Measurements from ENCODE around the gene GAK. TPM values are rescaled to one million over a fixed set of nuclear protein-coding genes. Genes with fewer than 3 reads are reported as not detected.

The GAK gene
- polyA plus RNA-seq, 1 donor from 2014 or later = 58.8 TPM

DNA sequence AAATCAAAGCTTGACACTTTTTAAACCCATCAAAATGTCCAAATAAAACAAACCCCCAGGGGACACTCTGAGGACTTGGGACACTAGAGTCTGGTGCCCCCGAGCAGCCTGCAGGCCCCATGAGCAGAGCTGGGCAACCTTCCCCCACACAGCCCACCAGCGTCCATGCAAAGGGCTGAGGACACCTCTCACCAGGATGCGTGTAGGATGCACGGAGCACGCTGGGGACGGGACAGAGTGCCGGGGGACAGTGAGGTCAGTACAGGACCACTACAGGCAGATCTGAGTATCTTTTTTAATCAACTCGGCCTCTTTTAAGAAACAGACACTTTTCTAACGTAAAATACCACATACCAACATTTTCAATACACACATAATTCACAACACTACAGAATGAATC is 6.9 kb downstream of the GAK start:
- no peak overlapping the region for H3K9ac ChIP-seq (ENCODE audit: low read length)
- H3K27ac ChIP-seq (ENCODE audit: low read length) = no peak overlapping the region
- no peaks in the 10 kb centered on the region for H3K9me3 ChIP-seq (ENCODE audit: low read length)
- H3K27me3 ChIP-seq (ENCODE audit: insufficient read depth, low read depth, low read length) = no peaks in the 10 kb centered on the region
- no peaks in the 10 kb centered on the region for H4K20me1 ChIP-seq (ENCODE audit: insufficient read depth)
- TF ChIP-seq POLR2AphosphoS5 (IDR thresholded peaks at IDR 0.05) = no peak
- no peak for TF ChIP-seq MXI1 (conservative IDR thresholded peaks at IDR 0.05; ENCODE audit: poor library complexity, severe bottlenecking)
- TF ChIP-seq EP300 (conservative IDR thresholded peaks at IDR 0.05; ENCODE audit: poor library complexity, severe bottlenecking) = no peak
- TF ChIP-seq EZH2 (IDR thresholded peaks at IDR 0.05; ENCODE audit: borderline replicate concordance, insufficient read depth, low read length, poor library complexity, severe bottlenecking) = no peak
- TF ChIP-seq RAD21 (conservative IDR thresholded peaks at IDR 0.05) = no peak
- no peak for TF ChIP-seq TAF1 (IDR thresholded peaks at IDR 0.05; ENCODE audit: low read depth)
- TF ChIP-seq SMC3 (conservative IDR thresholded peaks at IDR 0.05; ENCODE audit: poor library complexity) = no peak
- TF ChIP-seq, protein P1, sequence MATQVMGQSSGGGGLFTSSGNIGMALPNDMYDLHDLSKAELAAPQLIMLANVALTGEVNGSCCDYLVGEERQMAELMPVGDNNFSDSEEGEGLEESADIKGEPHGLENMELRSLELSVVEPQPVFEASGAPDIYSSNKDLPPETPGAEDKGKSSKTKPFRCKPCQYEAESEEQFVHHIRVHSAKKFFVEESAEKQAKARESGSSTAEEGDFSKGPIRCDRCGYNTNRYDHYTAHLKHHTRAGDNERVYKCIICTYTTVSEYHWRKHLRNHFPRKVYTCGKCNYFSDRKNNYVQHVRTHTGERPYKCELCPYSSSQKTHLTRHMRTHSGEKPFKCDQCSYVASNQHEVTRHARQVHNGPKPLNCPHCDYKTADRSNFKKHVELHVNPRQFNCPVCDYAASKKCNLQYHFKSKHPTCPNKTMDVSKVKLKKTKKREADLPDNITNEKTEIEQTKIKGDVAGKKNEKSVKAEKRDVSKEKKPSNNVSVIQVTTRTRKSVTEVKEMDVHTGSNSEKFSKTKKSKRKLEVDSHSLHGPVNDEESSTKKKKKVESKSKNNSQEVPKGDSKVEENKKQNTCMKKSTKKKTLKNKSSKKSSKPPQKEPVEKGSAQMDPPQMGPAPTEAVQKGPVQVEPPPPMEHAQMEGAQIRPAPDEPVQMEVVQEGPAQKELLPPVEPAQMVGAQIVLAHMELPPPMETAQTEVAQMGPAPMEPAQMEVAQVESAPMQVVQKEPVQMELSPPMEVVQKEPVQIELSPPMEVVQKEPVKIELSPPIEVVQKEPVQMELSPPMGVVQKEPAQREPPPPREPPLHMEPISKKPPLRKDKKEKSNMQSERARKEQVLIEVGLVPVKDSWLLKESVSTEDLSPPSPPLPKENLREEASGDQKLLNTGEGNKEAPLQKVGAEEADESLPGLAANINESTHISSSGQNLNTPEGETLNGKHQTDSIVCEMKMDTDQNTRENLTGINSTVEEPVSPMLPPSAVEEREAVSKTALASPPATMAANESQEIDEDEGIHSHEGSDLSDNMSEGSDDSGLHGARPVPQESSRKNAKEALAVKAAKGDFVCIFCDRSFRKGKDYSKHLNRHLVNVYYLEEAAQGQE (IDR thresholded peaks at IDR 0.05; ENCODE audit: borderline replicate concordance) = no peak
- TF ChIP-seq, protein P2, sequence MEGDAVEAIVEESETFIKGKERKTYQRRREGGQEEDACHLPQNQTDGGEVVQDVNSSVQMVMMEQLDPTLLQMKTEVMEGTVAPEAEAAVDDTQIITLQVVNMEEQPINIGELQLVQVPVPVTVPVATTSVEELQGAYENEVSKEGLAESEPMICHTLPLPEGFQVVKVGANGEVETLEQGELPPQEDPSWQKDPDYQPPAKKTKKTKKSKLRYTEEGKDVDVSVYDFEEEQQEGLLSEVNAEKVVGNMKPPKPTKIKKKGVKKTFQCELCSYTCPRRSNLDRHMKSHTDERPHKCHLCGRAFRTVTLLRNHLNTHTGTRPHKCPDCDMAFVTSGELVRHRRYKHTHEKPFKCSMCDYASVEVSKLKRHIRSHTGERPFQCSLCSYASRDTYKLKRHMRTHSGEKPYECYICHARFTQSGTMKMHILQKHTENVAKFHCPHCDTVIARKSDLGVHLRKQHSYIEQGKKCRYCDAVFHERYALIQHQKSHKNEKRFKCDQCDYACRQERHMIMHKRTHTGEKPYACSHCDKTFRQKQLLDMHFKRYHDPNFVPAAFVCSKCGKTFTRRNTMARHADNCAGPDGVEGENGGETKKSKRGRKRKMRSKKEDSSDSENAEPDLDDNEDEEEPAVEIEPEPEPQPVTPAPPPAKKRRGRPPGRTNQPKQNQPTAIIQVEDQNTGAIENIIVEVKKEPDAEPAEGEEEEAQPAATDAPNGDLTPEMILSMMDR (IDR thresholded peaks at IDR 0.05; ENCODE audit: poor library complexity, severe bottlenecking) = no peak
- no peak overlapping the region for H3K4me2 ChIP-seq (ENCODE audit: low read length)
- peaks cover 33% of the 10 kb centered on the region for H3K79me2 ChIP-seq (replicated peaks; ENCODE audit: insufficient read depth, low read length)
- H3K9me2 ChIP-seq (ENCODE audit: insufficient read depth, low read length) = no peaks in the 10 kb centered on the region
- no peaks in the 10 kb centered on the region for H3K36me3 ChIP-seq (ENCODE audit: insufficient read depth, low read length)
- no peak overlapping the region for H2AFZ ChIP-seq (ENCODE audit: low read depth, low read length)
- H3K4me3 ChIP-seq (ENCODE audit: low read length) = no peak overlapping the region
- no peaks in the 10 kb centered on the region for H3F3A ChIP-seq (ENCODE audit: insufficient read depth, low read length, poor library complexity, severe bottlenecking)

DNA sequence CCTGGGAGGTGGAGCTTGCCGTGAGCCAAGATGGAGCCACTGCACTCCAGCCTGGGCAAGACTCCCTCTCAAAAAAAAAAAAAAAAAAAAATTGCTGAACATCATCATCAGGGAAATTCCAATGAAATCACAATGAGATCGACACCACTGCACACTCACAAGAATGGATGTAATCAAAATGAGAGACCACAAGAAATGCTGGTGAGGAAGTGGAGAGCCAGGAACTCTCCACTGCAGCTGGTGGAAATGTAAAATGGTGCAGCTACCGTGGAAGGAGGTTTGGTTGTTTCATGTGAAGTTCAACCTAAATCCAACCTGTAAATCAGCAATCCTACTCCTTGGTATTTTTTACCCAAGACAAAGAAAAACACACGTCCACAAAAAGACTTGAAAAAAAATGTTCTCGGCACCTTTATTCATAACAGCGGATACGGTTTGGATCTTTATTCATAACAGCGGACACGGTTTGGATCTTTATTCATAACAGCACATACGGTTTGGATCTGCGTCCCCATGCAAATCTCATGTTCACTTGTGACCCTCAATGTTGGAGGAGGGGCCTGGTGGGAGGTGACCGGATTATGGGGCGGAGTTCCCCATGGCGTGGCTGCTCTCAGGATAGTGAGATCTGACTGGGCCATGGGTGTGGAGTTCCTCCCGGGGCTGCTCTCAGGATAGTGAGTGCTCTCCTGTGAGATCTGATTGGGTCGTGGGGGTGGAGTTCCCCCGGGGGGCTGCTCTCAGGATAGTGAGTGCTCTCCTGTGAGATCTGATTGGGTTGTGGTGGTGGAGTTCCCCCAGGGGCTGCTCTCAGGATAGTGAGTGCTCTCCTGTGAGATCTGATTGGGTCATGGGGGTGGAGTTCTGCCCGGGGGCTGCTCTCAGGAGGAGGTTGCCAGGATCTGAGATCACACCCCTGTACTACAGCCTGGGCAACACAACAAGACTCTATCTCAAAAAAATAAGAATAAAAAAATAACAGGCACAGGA is 7.7 kb downstream of the GAK start:
- H2AFZ ChIP-seq (ENCODE audit: low read depth, low read length) = no peak overlapping the region
- no peak overlapping the region for H3K9ac ChIP-seq (ENCODE audit: low read length)
- TF ChIP-seq RAD21 (conservative IDR thresholded peaks at IDR 0.05) (no peak), MXI1 (conservative IDR thresholded peaks at IDR 0.05; ENCODE audit: poor library complexity, severe bottlenecking) (no peak), TAF1 (IDR thresholded peaks at IDR 0.05; ENCODE audit: low read depth) (no peak), POLR2AphosphoS5 (IDR thresholded peaks at IDR 0.05) (no peak), EZH2 (IDR thresholded peaks at IDR 0.05; ENCODE audit: borderline replicate concordance, insufficient read depth, low read length, poor library complexity, severe bottlenecking) (no peak), EP300 (conservative IDR thresholded peaks at IDR 0.05; ENCODE audit: poor library complexity, severe bottlenecking) (no peak), SMC3 (conservative IDR thresholded peaks at IDR 0.05; ENCODE audit: poor library complexity) (no peak)
- TF ChIP-seq, protein P2 (IDR thresholded peaks at IDR 0.05; ENCODE audit: poor library complexity, severe bottlenecking) = no peak
- TF ChIP-seq, protein P1 (IDR thresholded peaks at IDR 0.05; ENCODE audit: borderline replicate concordance) = no peak
- no peaks in the 10 kb centered on the region for H3F3A ChIP-seq (ENCODE audit: insufficient read depth, low read length, poor library complexity, severe bottlenecking)
- peaks cover 28% of the 10 kb centered on the region for H3K79me2 ChIP-seq (replicated peaks; ENCODE audit: insufficient read depth, low read length)
- H3K27ac ChIP-seq (ENCODE audit: low read length) = no peak overlapping the region
- no peak overlapping the region for H3K4me3 ChIP-seq (ENCODE audit: low read length)
- H3K9me3 ChIP-seq (ENCODE audit: low read length) = no peaks in the 10 kb centered on the region
- no peaks in the 10 kb centered on the region for H3K36me3 ChIP-seq (ENCODE audit: insufficient read depth, low read length)
- no peak overlapping the region for H3K4me2 ChIP-seq (ENCODE audit: low read length)
- no peaks in the 10 kb centered on the region for H4K20me1 ChIP-seq (ENCODE audit: insufficient read depth)
- H3K9me2 ChIP-seq (ENCODE audit: insufficient read depth, low read length) = no peaks in the 10 kb centered on the region
- no peaks in the 10 kb centered on the region for H3K27me3 ChIP-seq (ENCODE audit: insufficient read depth, low read depth, low read length)
